K562 (cell line): Measurements from ENCODE around the gene ATPAF2. TPM values are rescaled to one million over a fixed set of nuclear protein-coding genes. Genes with fewer than 3 reads are reported as not detected.

Source experiments
- ATAC-seq: fragments of 200-7000 bp; cut with Tn5 transposase; 3 replicates; pipeline ENCODE4 v1.9.1; 2020; ENCODE audit warnings: moderate library complexity
- BruUV-seq: library from RNA; stranded (reverse); fragments of 400-500 nt; replicated peaks from 2 replicates; lab custom pipeline; 2021; lab: Mats Ljungman, UMichigan
- CTCF ChIA-PET: fragments of 300-600 bp; formaldehyde crosslinking; extraction: SDS; loops from one replicate; lab custom pipeline; 2021; ENCODE audit warnings: low intra/inter-chr PET ratio; lab: Yijun Ruan, JAX
- POLR2A ChIA-PET: fragments of 300-600, 350-650 bp; sonication (Branson Sonifier 250); formaldehyde crosslinking; extraction: SDS; loops from one replicate; lab custom pipeline; 2021; ENCODE audit warnings: antibody characterized with exemption, inconsistent platforms; lab: Yijun Ruan, JAX
- DNase-seq, 4 experiments: peaks; one replicate each; pipeline versions ENCODE4 v3.0.0 to v3.0.0-alpha.2; 2011 to 2018; ENCODE audit warnings: low spot score in 3 of 4, mixed read lengths in 3 of 4; ENCODE audit errors: extremely low read depth in 1 of 4
- FAIRE-seq: peaks from 2 replicates; lab custom pipeline; 2011; peaks lifted over from hg19 to GRCh38; lab: Jason Lieb, UNC
- H2AFZ ChIP-seq: 2 replicates; pipeline ENCODE4 v1.6.0; 2011; ENCODE audit warnings: low read depth, low read length, control low read depth, inconsistent platforms
- H3K27ac ChIP-seq: fragments of 200-600 bp; 3 replicates; pipeline ENCODE4 v1.8.0; 2011; ENCODE audit warnings: low read depth, mild to moderate bottlenecking, control low read depth, inconsistent platforms, low read length, moderate library complexity, mixed read lengths; ENCODE audit errors: extremely low read depth
- H3K27me3 ChIP-seq, 2 experiments: fragments of 300-600 bp in 1 of 2; 2 replicates in 1 of 2; 3 replicates in 1 of 2; pipeline versions ENCODE4 v1.6.0 to v1.8.0; 2011; ENCODE audit warnings: inconsistent platforms in 2 of 2, low read length in 2 of 2, mild to moderate bottlenecking in 1 of 2, mixed read lengths in 1 of 2, moderate library complexity in 1 of 2; ENCODE audit not compliant: control insufficient read depth in 2 of 2, insufficient read depth in 2 of 2
- H3K36me3 ChIP-seq: fragments of 300-600 bp; 3 replicates; pipeline ENCODE4 v1.8.0; 2011; ENCODE audit warnings: mild to moderate bottlenecking, low read length, inconsistent platforms; ENCODE audit not compliant: control insufficient read depth, insufficient read depth
- H3K4me1 ChIP-seq, 2 experiments: fragments of 200-600 bp in 1 of 2; replicated peaks in 1 of 2; 2 replicates in 1 of 2; 3 replicates in 1 of 2; pipeline versions ENCODE4 v1.5.1 to v1.8.0; 2011; ENCODE audit warnings: inconsistent platforms in 2 of 2, low read length in 2 of 2, mild to moderate bottlenecking in 1 of 2, mixed read lengths in 1 of 2, moderate library complexity in 1 of 2; ENCODE audit not compliant: control insufficient read depth in 2 of 2, insufficient read depth in 2 of 2
- H3K4me2 ChIP-seq: 2 replicates; pipeline ENCODE4 v1.6.1; 2011; ENCODE audit warnings: low read length, control low read depth, inconsistent platforms, mixed read lengths; ENCODE audit not compliant: insufficient read depth
- H3K4me3 ChIP-seq: fragments of 200-600 bp; sonication (generic), shearing (Covaris generic); 2 replicates; pipeline ENCODE4 v1.5.1; 2016; ENCODE audit warnings: control low read depth, inconsistent platforms
- H3K79me2 ChIP-seq: fragments of 200-600 bp; 3 replicates; pipeline ENCODE4 v1.8.0; 2011; ENCODE audit warnings: low read length, inconsistent platforms; ENCODE audit not compliant: control insufficient read depth, insufficient read depth
- H3K9ac ChIP-seq, 2 experiments: 2 replicates each; pipeline versions ENCODE4 v1.6.0 to v1.6.1; 2011; ENCODE audit warnings: low read depth in 2 of 2, low read length in 2 of 2, control low read depth in 1 of 2, inconsistent platforms in 1 of 2, mild to moderate bottlenecking in 1 of 2, mixed read lengths in 1 of 2; ENCODE audit not compliant: insufficient read depth in 1 of 2
- H3K9me1 ChIP-seq: one replicate; pipeline ENCODE4 v1.6.0; 2011; ENCODE audit warnings: inconsistent platforms, mild to moderate bottlenecking, low read length, moderate library complexity; ENCODE audit not compliant: control insufficient read depth, insufficient read depth
- H3K9me3 ChIP-seq: replicated peaks from 2 replicates; pipeline ENCODE4 v1.5.1; 2011; ENCODE audit warnings: low read depth, low read length, inconsistent platforms; ENCODE audit not compliant: control insufficient read depth, insufficient read depth
- H4K20me1 ChIP-seq: replicated peaks from 2 replicates; pipeline ENCODE4 v1.6.1; 2011; ENCODE audit warnings: low read length, inconsistent platforms, mixed read lengths; ENCODE audit not compliant: control insufficient read depth, insufficient read depth
- CBX8 ChIP-seq: fragments of 200-600 bp; sonication (generic); IDR thresholded peaks from 2 replicates; pipeline ENCODE4 v1.6.1; 2012; ENCODE audit warnings: borderline replicate concordance, mixed run types, low read depth, mild to moderate bottlenecking, moderate library complexity, mixed read lengths, low read length, control low read depth, inconsistent platforms; ENCODE audit not compliant: poor library complexity, severe bottlenecking; ENCODE audit errors: extremely low read depth
- CEBPB ChIP-seq: fragments of 450-650 bp; IDR thresholded peaks from 2 replicates; pipeline ENCODE4 v1.6.1; 2016; ENCODE audit warnings: missing genetic modification characterization, missing compliant biosample characterization
- FOXJ2 ChIP-seq: fragments of 200-800 bp; sonication (Bioruptor generic); IDR thresholded peaks from 2 replicates; pipeline ENCODE4 v1.6.1; 2016; ENCODE audit warnings: missing genetic modification characterization, missing compliant biosample characterization
- IRF2 ChIP-seq: sonication (generic); formaldehyde crosslinking; IDR thresholded peaks from 2 replicates; pipeline ENCODE4 v1.8.1; 2022; ENCODE audit warnings: mild to moderate bottlenecking, missing genetic modification reagents
- MEIS2 ChIP-seq: fragments of 450-650 bp; IDR thresholded peaks from 2 replicates; pipeline ENCODE4 v1.6.1; 2014; ENCODE audit warnings: mild to moderate bottlenecking; ENCODE audit not compliant: partially characterized antibody
- NR1H2 ChIP-seq: sonication (generic); formaldehyde crosslinking; IDR thresholded peaks from 2 replicates; pipeline ENCODE4 v1.4.0; 2020; ENCODE audit warnings: mild to moderate bottlenecking, missing genetic modification reagents
- SAFB ChIP-seq: fragments of 200-400 bp; formaldehyde crosslinking; IDR thresholded peaks from 2 replicates; pipeline ENCODE4 v1.6.1; 2017; ENCODE audit warnings: low read depth, low read length, borderline replicate concordance
- TEAD1 ChIP-seq, 2 experiments: fragments of 450-650 bp in 1 of 2; sonication (generic) in 1 of 2; formaldehyde crosslinking; IDR thresholded peaks; 2 replicates each; pipeline versions ENCODE4 v1.4.0 to v1.8.0; 2020 to 2022; ENCODE audit warnings: mild to moderate bottlenecking in 2 of 2, missing genetic modification reagents in 1 of 2
- WGBS: fragments of 100-300 bp; shearing (Covaris generic); methylation state at CpG from one replicate; pipeline ENCODE4 v1.1.6; 2016; ENCODE audit warnings: low coverage, mixed read lengths; ENCODE audit not compliant: insufficient coverage; ENCODE audit errors: missing lambda C conversion rate; 5-methylcytosine and 5-hydroxymethylcytosine counted together
- in situ Hi-C: fragments of 300-500 bp; cut with MboI; formaldehyde crosslinking; loops from 4 replicates; pipeline ENCODE4 v1.15.0; 2018; ENCODE audit warnings: inconsistent platforms, mixed read lengths
- intact Hi-C: fragments of 100-400 bp; cut with micrococcal nuclease; formaldehyde crosslinking; loops from 2 replicates; pipeline ENCODE4 v1.14.2; 2022
- polyA plus RNA-seq, 8 experiments: library from polyadenylated mRNA; depleted of rRNA in 4 of 8; stranded (reverse) in 5 of 8; unstranded in 3 of 8; fragments of >200 nt; fragmentation: Nextera tagmentation in 2 of 8; fragmentation: Illumina TruSeq in 1 of 8; extraction: Ambion mirVana in 2 of 8; extraction: Trizol in 1 of 8; gene quantifications; 2 replicates each; pipeline versions ENCODE4 v1.2.1 to v1.2.3, GENCODE V29; 2011 to 2014; ENCODE audit warnings: inconsistent platforms in 1 of 8, missing spikeins in 1 of 8
- total RNA-seq, 7 experiments: library from RNA; depleted of rRNA in 6 of 7; stranded (reverse); fragments of >200 nt in 6 of 7; fragmentation: Illumina TruSeq in 2 of 7; extraction: Trizol in 2 of 7; gene quantifications; 2 replicates each; pipeline versions ENCODE4 v1.2.1 to v1.2.3, GENCODE V29; 2011 to 2021; ENCODE audit warnings: low replicate concordance in 1 of 7
- TF ChIP-seq, protein P1 (sequence below): fragments of 450-650 bp; IDR thresholded peaks from 2 replicates; pipeline ENCODE4 v1.6.1; 2016
- TF ChIP-seq, protein P2 (sequence below), 3 experiments: IDR thresholded peaks in 2 of 3; conservative IDR thresholded peaks in 1 of 3; 2 replicates each; pipeline ENCODE4 v1.5.1; 2011 to 2012; ENCODE audit warnings: low read length in 3 of 3, mild to moderate bottlenecking in 3 of 3, control low read depth in 2 of 3, improper control_type of control experiment in 1 of 3, inconsistent platforms in 1 of 3, low read depth in 1 of 3, mixed read lengths in 1 of 3, moderate library complexity in 1 of 3; ENCODE audit not compliant: insufficient read depth in 2 of 3
- TF ChIP-seq, protein P3 (sequence below): fragments of 450-650 bp; formaldehyde crosslinking; IDR thresholded peaks from 2 replicates; pipeline ENCODE4 v1.4.0; 2022; ENCODE audit warnings: missing genetic modification characterization
- TF ChIP-seq, protein P4 (sequence below): sonication (generic); formaldehyde crosslinking; IDR thresholded peaks from 2 replicates; pipeline ENCODE4 v1.8.0; 2022; ENCODE audit warnings: mild to moderate bottlenecking, low read depth, missing genetic modification reagents

Gene ATPAF2
- total and polyA plus RNA-seq, 9 of the 15 experiments (the other 6 are each of a cell fraction or from before 2014, with no cell fraction given) = 2.1 to 19.2 (median 11.3) TPM

DNA sequence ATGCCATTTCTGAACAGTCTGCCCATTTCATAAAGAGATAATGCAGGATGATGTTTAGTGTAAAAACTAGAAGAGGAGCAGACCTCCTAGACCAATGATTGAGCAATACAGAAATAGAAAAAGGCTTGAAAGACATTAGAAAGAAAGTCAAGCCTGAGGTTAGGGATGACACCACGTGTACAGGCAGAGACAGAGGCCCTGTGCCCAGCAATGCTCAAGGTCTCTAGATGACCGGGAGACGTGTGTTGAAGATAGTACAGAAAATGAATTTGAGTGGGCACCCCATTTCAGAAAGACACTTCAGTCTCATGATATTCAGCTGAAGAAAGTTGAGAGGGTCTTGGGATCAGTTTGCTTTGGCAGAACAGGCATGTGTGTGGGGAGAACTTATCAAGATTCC lies 5.6 kb upstream of the ATPAF2 start:
- no peak for DNase-seq

DNA sequence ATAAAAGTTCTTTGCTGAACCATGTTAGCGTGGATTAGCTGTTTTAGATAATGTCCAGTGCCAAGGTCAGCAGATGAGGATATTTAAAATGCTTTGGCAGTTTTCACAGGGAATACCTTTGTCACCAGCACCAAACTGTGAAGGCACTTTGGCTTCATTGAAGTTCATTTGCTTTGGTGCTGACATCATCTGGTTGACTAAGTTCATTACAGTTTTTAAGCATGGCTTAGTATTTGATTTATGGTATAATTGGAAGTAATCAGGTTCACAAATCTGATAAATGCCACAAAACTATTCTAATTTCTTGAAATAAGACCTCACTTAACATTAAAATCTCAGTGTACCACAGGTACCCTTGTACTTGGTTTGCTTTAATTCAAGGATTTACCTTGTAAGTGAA lies 4.5 kb upstream of the ATPAF2 start:
- Histone ChIP-seq H3K4me2 (no peak overlapping the region), H3K9me1 (no peaks in the 10 kb centered on the region)
- intact Hi-C loops = loop anchor here (5.0 kb wide), 1 partner anchor 44 kb away; the partner anchor contains the start of gene DRG2
- TF ChIP-seq, protein P1, sequence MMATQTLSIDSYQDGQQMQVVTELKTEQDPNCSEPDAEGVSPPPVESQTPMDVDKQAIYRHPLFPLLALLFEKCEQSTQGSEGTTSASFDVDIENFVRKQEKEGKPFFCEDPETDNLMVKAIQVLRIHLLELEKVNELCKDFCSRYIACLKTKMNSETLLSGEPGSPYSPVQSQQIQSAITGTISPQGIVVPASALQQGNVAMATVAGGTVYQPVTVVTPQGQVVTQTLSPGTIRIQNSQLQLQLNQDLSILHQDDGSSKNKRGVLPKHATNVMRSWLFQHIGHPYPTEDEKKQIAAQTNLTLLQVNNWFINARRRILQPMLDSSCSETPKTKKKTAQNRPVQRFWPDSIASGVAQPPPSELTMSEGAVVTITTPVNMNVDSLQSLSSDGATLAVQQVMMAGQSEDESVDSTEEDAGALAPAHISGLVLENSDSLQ = peak; percentile 31; the same call in 1 of the 2 replicates
- TF ChIP-seq, protein P2, sequence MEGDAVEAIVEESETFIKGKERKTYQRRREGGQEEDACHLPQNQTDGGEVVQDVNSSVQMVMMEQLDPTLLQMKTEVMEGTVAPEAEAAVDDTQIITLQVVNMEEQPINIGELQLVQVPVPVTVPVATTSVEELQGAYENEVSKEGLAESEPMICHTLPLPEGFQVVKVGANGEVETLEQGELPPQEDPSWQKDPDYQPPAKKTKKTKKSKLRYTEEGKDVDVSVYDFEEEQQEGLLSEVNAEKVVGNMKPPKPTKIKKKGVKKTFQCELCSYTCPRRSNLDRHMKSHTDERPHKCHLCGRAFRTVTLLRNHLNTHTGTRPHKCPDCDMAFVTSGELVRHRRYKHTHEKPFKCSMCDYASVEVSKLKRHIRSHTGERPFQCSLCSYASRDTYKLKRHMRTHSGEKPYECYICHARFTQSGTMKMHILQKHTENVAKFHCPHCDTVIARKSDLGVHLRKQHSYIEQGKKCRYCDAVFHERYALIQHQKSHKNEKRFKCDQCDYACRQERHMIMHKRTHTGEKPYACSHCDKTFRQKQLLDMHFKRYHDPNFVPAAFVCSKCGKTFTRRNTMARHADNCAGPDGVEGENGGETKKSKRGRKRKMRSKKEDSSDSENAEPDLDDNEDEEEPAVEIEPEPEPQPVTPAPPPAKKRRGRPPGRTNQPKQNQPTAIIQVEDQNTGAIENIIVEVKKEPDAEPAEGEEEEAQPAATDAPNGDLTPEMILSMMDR (IDR thresholded peaks at IDR 0.05 in 2 of 3, conservative IDR thresholded peaks at IDR 0.05 in 1 of 3; ENCODE audit: insufficient read depth in 2 of 3, low read depth in 1 of 3, low read length in 3 of 3) = peak in 2 of 3 experiments; percentile 5 to 33; a peak in 3 of 6 replicates
- TF ChIP-seq FOXJ2 (no peak), NR1H2 (CRISPR knock-in tag) (no peak), MEIS2 (peak; percentile 44)
- TF ChIP-seq, protein P3, sequence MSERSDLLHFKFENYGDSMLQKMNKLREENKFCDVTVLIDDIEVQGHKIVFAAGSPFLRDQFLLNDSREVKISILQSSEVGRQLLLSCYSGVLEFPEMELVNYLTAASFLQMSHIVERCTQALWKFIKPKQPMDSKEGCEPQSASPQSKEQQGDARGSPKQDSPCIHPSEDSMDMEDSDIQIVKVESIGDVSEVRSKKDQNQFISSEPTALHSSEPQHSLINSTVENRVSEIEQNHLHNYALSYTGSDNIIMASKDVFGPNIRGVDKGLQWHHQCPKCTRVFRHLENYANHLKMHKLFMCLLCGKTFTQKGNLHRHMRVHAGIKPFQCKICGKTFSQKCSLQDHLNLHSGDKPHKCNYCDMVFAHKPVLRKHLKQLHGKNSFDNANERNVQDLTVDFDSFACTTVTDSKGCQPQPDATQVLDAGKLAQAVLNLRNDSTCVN = no peak
- TF ChIP-seq, protein P4, sequence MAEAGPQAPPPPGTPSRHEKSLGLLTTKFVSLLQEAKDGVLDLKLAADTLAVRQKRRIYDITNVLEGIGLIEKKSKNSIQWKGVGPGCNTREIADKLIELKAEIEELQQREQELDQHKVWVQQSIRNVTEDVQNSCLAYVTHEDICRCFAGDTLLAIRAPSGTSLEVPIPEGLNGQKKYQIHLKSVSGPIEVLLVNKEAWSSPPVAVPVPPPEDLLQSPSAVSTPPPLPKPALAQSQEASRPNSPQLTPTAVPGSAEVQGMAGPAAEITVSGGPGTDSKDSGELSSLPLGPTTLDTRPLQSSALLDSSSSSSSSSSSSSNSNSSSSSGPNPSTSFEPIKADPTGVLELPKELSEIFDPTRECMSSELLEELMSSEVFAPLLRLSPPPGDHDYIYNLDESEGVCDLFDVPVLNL = no peak

More for the DNA sequence above, 5.6 kb upstream of the ATPAF2 start:
- TF ChIP-seq SAFB = no peak
- TF ChIP-seq CBX8 = no peak
- no peak for TF ChIP-seq TEAD1 (CRISPR knock-in tag; IDR thresholded peaks at IDR 0.05)
- peak; percentile 37; the same call in 1 of the 2 replicates for TF ChIP-seq CEBPB (tag)
- no peak for TF ChIP-seq IRF2
- FAIRE-seq (no peak), ATAC-seq (no peak)
- 49% methylated on average over 3 of the region's 3 CpGs for WGBS
- intact Hi-C loops (loop anchor here (5.0 kb wide), 1 partner anchor 43 kb away; the partner anchor contains the start of gene DRG2), in situ Hi-C loops (no loop called here)
- no peaks in the 10 kb centered on the region for H4K20me1 ChIP-seq
- ChIA-PET CTCF (no interaction called here), POLR2A (no interaction called here)
- no peaks in the 10 kb centered on the region for H3K27me3 ChIP-seq
- H3K4me3 ChIP-seq = no peak overlapping the region
- H3K9ac ChIP-seq = no peak overlapping the region; a peak in 1 of 4 replicates
- no peak overlapping the region for H3K4me2 ChIP-seq
- no peak overlapping the region for H3K27ac ChIP-seq
- H3K36me3 ChIP-seq = peaks cover 15% of the 10 kb centered on the region; the same call in 2 of the 3 replicates
- H3K79me2 ChIP-seq = peaks cover 29% of the 10 kb centered on the region
- H3K9me1 ChIP-seq = no peaks in the 10 kb centered on the region
- H3K9me3 ChIP-seq = no peaks in the 10 kb centered on the region
- BruUV-seq = no TSS peak
- H2AFZ ChIP-seq = no peak overlapping the region
- H3K4me1 ChIP-seq = peaks cover 12 to 23% of the 10 kb centered on the region in 2 experiments; a peak in 4 of 5 replicates

More for the DNA sequence above, 4.5 kb upstream of the ATPAF2 start:
- H3K4me1 ChIP-seq = peaks cover 16 to 23% of the 10 kb centered on the region in 2 experiments; a peak in 4 of 5 replicates
- DNase-seq (peak in 3 of 4 experiments; percentile 23 to 30 (median 25)), FAIRE-seq (peak; percentile 86), ATAC-seq (no peak)
- H3K9me3 ChIP-seq = no peaks in the 10 kb centered on the region
- H4K20me1 ChIP-seq = no peaks in the 10 kb centered on the region
- ChIA-PET CTCF (no interaction called here), POLR2A (no interaction called here)
- no peak overlapping the region for H3K4me3 ChIP-seq
- in situ Hi-C loops = no loop called here
- BruUV-seq = no TSS peak
- 33% methylated on average over 1 of the region's 1 CpG for WGBS
- no peaks in the 10 kb centered on the region for H3K27me3 ChIP-seq
- H3K27ac ChIP-seq = peak overlapping the region; percentile 20; the same call in 1 of the 3 replicates
- H3K36me3 ChIP-seq = peaks cover 15% of the 10 kb centered on the region; the same call in 2 of the 3 replicates
- H3K9ac ChIP-seq = no peak overlapping the region
- H2AFZ ChIP-seq = no peak overlapping the region
- H3K79me2 ChIP-seq = peaks cover 33% of the 10 kb centered on the region
